Retina (tissue), 1 donor: ENCODE results near the gene FASLG.

Source experiments
- DNase-seq: peaks from one replicate; pipeline ENCODE4 v3.0.0-alpha.2; 2016

FASLG gene

DNA sequence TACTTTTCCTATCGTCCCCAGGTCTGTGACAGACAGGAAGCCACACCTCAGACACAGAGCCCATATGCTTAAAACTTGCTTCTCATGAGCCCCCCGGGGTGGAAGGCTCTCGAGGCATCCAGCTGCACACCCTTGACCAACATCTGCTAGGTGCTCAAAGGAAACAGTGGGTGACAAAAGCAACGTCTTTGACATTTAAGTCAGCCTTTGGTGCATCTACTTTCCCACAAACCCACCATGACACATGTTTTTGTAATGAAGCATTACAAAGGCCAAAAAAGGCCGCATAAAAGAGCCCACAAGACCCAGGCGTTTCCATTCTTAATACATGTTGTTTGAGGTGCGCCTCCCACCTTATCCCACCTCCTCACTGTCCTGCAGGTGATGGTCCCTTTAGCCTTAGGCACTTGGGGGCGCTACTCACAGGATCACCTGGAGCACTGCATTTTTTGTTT is 11.8 kb upstream of the FASLG start:
- no peak for DNase-seq

DNA sequence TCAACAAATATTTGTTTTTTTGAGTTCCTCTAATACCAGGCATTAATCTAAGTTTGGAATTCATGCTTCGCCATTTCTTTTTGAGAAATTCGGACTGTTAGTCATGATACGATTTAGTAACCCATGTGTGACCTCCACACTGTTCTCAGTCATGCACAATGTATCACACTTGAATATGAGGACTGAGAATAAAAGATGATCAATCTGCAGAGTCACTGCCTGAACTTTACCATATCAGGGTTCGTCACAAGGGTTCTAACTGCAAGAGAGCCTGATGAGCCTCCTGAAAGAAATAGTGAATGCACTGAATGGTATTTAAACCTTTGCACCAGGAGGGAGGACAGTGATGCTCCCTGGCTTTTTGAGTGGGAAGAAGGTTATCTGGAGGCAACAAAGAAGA is 10.9 kb upstream of the FASLG start:
- no peak for DNase-seq

DNA sequence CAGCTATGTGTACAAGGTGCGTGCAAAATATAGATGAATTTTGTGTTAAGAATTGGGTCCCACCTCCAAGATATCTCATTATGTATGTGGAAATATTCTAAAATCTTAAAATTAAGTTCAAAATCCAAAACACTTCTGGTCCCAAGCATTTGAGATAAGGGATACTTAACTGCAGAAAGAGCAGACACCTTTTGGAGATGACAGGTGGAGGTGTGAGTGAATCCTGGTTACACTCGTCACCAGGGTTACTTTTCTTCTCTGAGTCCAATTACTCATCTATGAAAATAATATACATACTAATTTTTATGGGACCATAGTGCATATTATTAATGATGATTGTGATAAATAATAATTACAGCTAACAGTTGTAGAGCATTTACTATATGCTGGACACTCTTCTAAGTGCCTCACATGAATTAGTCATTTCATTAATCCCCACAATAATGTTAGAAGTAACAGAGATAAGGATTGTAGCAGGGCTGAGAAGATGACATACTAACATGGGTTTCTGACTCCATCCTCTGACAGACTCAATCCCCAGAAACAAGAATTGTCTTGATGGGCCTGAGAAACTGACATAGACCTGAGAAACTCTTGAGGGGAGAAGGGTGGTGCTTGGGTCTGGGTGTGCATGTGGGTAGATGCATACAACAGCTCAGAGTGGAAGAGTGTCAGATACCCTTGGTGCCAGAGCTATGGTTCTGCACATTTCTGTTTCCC is 8.3 kb upstream of the FASLG start:
- DNase-seq, result no peak

DNA sequence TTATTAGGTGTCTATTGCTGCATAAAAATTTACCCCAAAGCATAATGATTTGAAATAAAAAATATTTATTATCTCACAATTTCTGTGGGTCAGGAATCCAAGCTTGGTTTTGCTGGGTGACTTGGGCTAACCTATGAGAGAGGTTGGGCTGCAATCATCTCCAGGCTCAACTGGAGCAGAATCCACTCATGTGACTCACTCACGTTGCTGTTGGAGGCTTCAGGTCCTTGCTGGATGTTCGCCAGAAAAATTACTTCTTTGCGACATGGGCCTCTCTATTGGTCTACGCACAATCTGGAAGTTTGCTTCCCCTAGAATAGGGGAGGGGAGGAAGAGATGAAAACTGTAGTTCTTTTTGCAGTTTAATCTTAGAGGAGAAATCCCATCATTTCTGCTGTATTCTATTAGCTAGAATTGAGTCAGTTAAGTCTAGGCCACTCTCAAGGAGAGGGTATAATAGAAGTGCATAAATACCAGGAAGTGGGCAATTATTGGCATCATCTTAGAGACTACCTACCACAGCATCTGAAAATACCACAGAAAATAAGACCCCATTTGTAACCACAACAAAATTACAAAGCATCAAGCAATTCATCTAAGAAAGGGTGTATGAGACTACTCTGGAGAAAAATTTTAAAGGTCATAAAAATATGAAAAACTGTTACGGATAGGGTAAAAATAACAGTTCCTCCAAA is 5.7 kb upstream of the FASLG start:
- no peak for DNase-seq

DNA sequence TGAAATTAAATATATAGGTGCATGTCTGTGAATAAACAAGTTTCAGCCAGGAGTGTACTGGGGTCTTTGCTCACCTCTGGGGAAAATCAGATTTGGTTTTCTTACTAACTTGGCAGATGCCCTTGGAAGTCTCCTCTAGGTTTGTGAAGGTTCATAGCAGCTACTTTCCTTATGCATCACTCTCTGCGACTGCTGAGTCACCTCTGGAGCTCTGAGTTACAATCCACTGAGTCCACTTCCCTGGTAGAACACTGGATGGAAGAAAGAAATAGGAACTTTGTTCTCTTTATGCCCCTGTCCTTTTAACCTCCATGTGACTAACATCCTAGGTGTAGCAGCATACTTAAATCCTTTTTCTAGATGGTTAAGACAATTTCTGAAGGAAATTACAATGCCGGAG is 4.4 kb upstream of the FASLG start:
- DNase-seq, result no peak

DNA sequence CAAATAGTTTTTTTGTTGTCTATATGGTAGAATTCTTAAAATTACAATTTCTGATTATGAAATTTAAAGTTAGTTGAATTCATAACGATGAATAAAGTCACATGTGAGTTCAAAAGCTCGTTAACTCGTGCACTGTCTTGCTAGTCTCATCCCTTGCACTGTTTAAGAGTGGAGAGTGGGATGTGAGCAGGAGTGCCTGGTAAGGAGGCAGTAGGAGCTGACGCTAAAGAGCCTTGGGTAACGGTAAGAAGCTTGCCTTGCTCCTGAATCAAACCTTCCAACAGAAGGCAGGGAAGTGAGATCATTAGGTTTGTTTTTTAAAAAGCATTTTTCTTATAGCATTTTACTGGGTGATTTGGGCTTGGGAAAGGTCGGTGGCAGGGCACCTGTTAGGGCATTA is 2.3 kb upstream of the FASLG start:
- DNase-seq, result no peak

DNA sequence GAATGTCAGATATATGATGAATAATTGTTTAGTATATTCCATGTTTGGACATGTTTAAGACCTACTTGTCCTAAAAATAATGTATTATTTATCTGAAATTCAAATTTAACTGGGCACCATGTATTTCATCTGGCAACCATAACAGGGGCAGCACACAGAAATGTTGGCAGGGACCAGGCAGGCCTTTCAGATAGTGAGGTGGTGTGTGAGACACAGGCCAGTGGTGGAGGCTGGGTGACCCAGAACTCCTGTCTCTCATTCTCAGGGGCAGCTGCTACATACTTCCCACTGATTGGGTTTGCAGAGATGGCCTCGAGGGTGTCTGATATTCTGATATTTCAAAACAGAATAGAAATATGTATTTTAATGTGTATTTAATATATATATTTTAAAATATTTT is 1.3 kb upstream of the FASLG start:
- DNase-seq, result no peak

DNA sequence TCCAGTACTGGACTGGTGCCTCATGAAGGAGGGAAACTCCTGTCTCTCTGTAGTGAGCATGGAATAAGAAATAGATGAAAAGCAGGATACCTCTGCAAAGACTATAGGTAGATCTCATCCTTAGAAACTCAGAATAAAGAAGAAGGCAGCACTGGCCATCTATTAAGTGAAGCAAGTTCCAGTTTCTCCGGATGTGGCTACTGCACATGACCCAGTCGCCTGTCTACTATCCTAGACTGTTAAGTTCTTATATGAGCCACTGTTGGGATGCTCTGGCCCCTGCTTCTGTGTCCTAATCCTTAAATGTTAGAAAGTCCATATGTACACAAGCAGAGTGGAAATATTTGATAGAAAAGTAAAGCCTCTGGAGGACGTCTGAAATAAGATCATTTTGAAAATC is 2.2 kb downstream of the FASLG start:
- no peak for DNase-seq

DNA sequence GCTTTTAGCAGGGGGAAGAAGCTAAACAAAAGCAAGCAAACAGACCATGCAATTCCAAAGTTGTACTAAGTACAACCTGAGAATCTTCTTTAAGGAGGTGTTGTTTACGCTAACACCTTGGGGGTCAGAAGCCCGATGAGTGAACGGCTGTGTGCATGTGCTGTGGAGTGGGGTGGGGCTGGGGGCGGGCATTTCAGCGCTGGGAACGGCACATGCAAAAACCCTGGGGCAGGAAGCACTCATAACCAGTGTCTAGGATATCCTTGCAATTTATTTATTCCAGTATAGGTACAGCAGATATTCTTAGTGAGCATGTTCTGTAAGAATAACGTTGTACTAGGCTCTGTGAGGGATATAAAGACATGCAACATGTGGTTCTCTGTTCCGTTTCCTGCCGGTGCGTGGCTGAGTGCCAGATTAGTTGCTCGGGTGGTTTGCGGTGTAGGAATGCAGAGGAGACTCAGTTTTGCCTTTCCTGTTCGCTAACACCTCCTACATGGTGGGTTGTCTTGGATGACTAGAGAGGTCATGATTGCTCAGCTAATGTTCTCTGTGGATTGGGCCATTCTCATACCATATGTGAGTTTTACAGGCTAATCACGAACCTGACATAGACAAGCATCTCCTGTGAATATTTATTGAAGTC is 3.7 kb downstream of the FASLG start:
- no peak for DNase-seq

DNA sequence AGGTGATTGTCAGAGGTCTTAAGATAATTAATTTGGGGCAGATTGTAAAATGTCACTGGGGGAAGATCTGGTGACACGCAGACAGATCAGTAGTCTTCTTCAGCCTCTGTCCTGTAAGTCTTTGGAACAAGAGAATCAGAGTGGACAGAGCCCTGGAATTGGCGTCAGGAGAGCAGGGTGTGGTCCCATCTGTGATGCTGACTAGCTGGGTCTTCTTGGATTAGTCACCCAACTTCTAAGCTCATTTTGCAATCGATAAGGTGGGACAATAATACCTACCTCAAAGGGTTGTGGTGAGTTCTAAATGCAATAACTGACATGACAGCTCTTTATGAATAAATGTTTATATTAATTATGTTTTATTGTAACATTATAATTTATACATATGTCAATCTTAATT is 4.8 kb downstream of the FASLG start:
- no peak for DNase-seq

DNA sequence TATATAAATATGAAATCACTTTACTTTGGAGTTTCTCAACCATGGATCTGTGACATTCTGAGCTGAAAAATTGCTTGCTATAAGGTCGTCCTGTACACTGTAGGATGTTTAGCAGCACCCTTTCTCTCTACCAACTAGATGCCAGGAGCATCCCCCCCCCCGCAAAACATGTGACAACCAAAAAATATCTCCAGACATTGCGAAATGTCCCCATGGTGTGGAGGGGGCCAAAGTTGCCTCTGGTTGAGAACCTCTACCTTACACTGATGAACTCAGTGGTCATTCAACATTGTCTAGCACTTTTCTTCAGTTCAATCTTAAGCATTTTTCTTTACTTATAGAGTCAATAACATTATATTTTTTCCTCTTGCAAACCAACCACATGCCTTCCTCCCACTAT is 9.2 kb downstream of the FASLG start:
- DNase-seq, result no peak

DNA sequence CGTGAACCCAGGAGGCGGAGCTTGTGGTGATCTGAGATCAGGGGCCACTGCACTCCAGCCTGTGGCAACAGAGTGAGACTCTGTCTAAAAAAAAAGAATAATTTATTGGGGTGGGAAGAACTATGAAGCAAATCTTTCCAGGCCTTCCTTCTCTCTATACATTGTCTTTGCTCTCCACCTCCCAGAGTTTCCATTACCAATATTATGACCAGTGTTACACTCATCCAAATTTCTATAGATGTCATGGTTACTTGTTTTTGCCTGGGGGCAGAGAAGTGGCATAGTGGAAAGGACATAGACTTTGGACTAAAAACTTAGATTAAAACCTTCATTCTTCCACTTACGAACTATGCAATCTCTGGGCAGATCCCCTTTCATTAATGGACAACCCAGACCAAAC is 10.1 kb downstream of the FASLG start:
- DNase-seq, result no peak

DNA sequence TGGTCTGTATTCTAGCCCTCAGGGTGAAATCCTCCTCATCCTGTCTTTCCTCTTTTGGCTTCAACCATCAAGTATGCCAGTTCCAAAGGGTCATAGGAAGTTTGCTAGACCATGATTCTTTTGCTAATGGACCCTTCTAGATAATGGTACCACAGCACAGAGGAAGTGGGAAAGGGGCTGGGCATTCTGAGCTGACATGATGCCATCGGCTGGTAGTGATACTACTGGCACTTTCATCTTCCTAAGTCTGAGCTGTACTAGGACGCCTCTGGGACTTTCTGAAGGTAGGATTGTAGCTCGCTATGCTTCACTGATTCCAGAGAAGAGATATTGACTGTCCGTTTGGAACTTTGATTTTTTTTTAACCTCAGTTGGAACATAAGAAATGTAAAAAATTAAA is 11.4 kb downstream of the FASLG start:
- DNase-seq, result no peak

DNA sequence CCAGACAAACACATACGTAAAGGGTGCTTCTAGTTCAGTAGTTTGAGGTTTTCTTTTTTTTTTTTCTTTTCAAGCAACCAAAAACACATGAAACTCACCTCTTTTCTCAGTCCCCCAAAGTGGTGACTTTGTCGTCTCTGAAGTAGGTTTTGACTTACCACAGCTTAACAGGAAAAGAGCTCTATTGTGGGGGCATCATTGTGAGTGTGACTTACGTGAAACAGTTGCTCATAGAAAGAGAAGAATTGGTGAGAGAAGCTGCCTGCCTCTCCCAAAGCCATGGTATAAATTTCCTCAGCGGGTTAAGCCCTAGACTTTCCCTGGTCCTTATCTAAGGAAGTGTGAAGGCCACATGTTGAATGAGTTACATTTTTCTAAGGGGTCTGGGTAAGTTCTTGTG is 11.9 kb downstream of the FASLG start:
- DNase-seq, result no peak

DNA sequence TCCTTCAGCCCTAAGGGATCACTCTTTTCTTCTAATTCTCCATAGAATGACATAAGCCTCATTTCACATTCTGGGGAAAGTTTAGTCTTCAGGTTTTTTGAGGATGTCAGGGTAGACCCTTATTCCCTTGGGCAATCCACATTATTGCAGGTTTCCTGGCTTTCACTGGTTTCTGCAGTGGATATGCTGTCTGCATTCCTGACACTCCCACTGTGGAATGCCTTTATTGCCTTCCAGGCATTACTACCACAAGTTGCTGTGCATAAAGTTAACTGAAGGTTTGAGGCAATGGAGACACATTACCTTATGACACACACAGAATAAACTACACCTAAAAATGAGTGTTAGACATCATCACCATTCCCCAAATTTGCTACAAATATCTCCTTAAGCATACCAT is 12.7 kb downstream of the FASLG start:
- DNase-seq, result no peak

DNA sequence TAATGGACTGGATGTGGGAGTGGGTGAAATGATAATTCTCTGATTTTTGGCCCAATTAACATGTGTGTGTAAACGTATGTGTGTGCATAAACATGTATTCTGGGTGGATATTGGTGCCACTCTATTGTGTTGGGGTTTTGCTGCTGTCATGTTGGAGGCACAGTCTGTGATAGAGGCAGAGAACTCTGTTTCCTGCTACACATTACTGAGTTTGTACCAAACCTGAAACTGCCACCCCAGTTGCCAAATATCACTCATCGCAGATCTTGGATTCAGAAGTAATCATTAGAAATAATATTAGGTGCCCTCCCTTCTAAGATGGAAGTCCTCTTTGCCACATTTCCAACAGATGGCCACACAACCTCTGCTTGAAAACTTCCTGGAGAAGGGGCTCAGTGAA is 13.8 kb downstream of the FASLG start:
- DNase-seq, result no peak

DNA sequence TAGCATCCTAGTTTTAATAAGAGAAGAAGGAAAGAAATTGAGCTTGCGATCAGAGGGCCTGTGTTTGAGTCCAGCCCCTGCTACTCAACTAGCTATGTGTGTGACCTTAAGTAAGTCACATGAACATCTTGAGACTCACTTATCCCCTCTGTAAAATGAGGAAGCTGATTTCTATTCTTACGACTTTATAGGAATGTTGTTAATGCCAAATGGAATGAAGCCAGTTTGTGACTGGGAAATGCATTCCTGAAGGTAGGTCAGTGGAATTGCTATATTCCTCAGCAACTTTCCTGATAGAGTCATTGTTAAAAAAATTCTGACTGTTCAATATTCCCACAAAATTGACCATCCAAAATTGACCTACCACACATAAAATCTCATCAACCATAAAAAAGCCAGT is 14.9 kb downstream of the FASLG start:
- DNase-seq, result no peak

DNA sequence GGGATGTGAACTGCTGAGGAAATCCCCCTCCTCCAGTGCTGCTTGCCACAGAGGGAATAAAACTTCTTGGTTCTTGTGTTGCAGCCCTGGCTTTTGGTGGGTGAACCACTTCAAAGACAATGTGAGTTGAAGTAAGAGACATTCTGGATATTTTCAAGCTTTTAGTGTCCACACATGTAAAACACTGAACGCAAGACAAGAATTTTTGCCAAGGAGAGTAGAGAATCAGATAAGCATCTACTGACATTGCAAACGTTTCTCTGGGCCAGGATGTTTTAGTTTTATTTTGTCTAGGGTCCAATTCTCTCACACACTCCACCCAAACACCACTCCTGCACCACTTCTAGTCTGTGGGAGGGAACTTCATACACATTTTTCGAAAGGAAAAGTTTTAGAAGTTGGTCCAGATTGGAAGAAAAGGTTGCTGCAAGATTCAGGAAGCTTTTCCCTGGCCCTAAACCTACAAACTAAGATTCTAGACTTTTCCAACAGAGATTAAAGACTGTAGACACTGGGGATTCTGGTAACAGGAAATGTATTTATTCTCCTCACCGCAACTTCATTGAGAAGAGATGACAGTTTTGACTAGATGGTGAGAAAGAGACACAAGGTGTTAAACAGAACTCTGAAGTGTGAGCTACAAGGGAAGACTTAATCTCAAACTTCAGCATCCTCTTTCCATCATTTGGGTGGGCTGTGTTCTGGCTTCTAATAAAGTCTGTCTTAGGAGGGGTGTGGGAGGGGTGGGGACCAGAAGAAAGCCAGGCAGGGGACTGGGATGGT is 16.1 kb downstream of the FASLG start:
- DNase-seq, result no peak

DNA sequence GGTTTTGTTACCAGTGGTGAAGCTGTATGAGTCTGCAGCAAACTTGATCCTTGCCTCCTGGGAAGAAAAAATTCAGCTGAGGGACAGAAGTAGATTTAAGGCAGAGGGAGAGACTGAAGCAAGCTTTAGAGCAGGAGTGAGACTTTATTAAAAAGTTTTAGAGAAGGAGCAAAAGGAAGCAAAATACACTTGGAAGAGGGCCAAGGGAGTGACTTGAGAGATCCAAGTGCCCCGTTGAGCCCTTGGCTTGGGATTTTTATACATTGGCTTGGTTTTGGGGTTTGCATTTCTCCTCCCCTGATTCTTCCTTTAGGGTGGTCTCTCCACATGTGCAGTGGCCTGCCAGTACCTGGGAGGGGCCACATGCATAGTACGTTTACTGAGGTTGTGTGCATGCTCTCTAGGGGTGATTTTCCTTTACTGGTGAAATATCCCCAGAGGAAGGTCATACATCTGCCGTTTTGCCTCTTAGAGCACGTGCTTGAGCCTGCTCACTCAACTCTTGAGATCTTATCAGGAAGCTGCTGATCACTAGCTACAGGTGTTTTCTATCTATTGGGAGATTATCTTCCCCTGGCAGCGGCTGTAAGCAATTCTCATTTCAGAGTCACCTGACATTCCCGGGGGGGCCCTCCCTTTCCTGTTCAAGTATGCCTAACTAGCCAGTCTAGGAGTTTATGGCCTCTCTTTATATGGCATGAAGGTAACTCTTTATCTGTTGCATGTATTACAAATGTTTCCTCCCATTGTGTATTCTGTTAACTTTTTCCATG is 20.3 kb downstream of the FASLG start:
- DNase-seq, result no peak

DNA sequence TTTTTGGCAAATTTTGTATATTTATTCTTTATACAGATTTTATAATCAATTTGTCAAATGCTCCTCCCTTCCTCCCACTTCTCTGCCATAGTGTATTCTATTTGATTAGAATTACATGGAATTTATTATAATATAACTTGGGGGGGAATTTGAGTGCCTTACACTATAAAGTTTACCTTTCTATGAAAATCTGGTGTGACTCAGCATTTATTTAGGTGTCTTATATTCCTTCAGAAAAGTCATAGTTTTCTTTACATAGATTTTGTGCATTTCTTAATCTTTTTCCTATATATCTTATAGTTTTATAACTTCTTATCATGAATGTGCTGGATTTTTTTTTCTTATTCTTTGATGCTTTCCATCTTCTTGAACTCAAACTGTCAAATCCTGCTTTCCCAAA is 21.3 kb downstream of the FASLG start:
- no peak for DNase-seq

DNA sequence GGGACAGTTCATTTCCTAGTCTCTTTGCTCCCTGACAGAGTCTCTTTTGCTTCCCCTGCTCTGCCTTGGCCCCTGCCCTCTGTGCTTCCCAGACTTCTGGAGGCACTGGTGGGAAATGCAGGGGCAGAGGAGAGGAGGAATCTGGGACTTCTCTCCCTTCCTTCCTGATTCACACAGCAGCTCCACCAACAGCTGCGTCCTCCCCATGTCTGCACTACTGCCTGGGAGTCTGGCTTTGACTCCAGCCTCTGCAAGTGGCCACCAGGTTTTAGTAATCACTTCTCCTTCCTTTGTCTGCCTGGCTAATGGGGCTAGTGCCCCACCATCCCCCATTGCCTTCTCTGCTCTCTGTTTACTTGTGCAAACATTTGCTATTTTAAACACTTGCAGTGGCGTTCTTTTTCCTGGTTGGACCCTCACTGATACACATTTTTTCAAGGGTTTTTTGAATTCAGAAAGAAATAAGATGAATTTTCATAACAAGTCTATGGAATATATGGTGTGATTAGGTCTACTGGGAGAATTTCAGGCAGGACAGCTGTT is 21.9 kb downstream of the FASLG start:
- no peak for DNase-seq

DNA sequence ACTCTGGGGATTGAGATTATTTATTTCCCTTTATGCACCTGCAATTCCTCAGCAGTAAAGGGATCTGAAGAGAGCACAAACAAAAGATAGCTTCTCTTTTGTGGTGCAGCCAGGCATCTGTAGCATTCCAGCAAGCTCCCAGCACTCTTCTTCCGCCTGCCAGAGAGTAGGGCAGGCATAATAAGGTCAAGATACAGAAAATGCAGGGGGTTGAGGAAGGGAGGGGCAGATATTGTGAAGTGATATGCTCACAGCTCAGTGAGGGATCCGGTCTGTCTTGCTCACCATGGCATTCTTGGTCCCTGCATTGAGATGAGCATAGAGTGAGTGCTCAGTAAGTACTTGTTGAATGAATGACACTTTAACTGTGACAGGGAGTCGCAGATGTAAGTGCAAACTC is 23.9 kb downstream of the FASLG start:
- DNase-seq, result peak; percentile 13
